Pancreas (tissue), 10 donors: ENCODE results near the gene PHOX2B. TPM values are rescaled to one million over a fixed set of nuclear protein-coding genes. Genes with fewer than 3 reads are reported as not detected.

ENCODE experiments used
- ATAC-seq, 4 donors: fragments of 200-7000 bp; cut with Tn5 transposase; one replicate each; pipeline versions ENCODE4 v1.8.0 to v1.9.1; 2020; ENCODE audit warnings: mild to moderate bottlenecking in 4 of 4, moderate library complexity in 4 of 4
- DNase-seq, 6 donors: peaks; one replicate each; pipeline ENCODE4 v3.0.0-alpha.2; 2020
- FAIRE-seq: peaks from 2 replicates; lab custom pipeline; 2012; peaks lifted over from hg19 to GRCh38; lab: Jason Lieb, UNC
- H3K27ac ChIP-seq, 4 donors: fragments of 200-600 bp; sonication (generic); 1 replicate in 3 of 4; 2 replicates in 1 of 4; pipeline versions ENCODE4 v1.5.0 to v1.8.0; 2020
- H3K27me3 ChIP-seq, 4 donors: fragments of 200-600 bp; one replicate each; pipeline ENCODE4 v1.8.0; 2021
- H3K36me3 ChIP-seq, 3 donors: fragments of 200-600 bp; sonication (generic) in 1 of 3; one replicate each; pipeline versions ENCODE4 v1.5.0 to v1.8.0; 2020 to 2021
- H3K4me1 ChIP-seq, 3 donors: fragments of 200-600 bp; one replicate each; pipeline ENCODE4 v1.8.0; 2021
- H3K4me3 ChIP-seq, 4 donors: fragments of 200-600 bp; sonication (generic) in 2 of 4; one replicate each; pipeline versions ENCODE4 v1.5.0 to v1.8.0; 2020 to 2021
- H3K9me3 ChIP-seq, 4 donors: fragments of 200-600 bp; one replicate each; pipeline ENCODE4 v1.8.0; 2021
- WGBS, 2 donors: extraction: QIAGEN DNeasy Blood & Tissue Kit; methylation state at CpG; one replicate each; pipeline ENCODE4 v1.1.7; 2013; 5-methylcytosine and 5-hydroxymethylcytosine counted together
- intact Hi-C, 3 donors: fragments of 100-400 bp; cut with DNase I; formaldehyde crosslinking; loops; one replicate each; pipeline versions ENCODE4 v1.11.1 to v1.14.2; 2022
- polyA plus RNA-seq, 2 donors: library from polyadenylated mRNA; stranded (reverse); fragments of 200-250 nt; gene quantifications; one replicate each; pipeline ENCODE4 v1.2.3, GENCODE V29; 2013
- total RNA-seq, 6 donors: library from RNA; stranded (reverse); fragmentation: NEBNext Ultra II Directional in 4 of 6; extraction: Animal tissue kit (Norgen Biotek cat#: 25700) in 4 of 6; gene quantifications; one replicate each; pipeline versions ENCODE4 v1.2.1 to v1.2.4, GENCODE V29; 2021 to 2023
- TF ChIP-seq, protein P1 (sequence below), 4 donors: fragments of 200-600 bp; sonication (generic) in 3 of 4; IDR thresholded peaks; one replicate each; pipeline versions ENCODE4 v1.5.0 to v1.8.0; 2021; ENCODE audit warnings: antibody characterized with exemption in 4 of 4
- donor health status: healthy with polysubstance abuse.
- donor health status: DM: no; HTN: no; CAD: no; lungs with moderate emphysema.
- donor health status: DM: no; HTN: no; CAD: no.
- donor health status: control.
- donor health status: control.
- donor health status: Bipolar disorder and iron deficiency.
- donor health status: DM: yes; HTN: yes; CAD: no.
- donor health status: DM: no; HTN: no; CAD: no.
- donor health status: DM: no; HTN: no; CAD: no.
- donor health status: DM: yes; HTN: yes; CAD: no.

Gene PHOX2B
- total and polyA plus RNA-seq, 8 donors, result 0.54 TPM; not detected in 7

DNA sequence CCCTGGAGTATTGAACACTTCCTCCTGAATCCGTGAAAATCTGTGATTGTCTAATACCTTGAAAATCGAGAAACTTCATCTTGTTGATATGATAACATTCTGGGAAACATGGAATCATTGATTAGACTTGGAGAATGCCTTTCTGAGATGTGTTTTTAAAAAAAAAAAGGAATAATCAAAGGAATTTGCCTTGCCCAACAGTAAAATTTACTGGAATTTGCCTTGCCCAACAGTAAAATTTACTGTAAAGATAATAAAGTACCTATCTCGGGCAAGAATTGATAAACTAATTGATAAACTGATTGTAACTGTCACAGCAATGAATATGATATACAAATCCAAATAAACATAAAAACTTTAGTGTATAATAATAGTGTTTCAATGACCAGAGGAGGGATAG is 44.7 kb downstream of the PHOX2B start:
- H3K4me1 ChIP-seq, result no peaks in the 10 kb centered on the region
- FAIRE-seq, result no peak
- H3K27ac ChIP-seq, result no peak overlapping the region
- intact Hi-C loops, result no loop called here
- no peak for DNase-seq
- no peaks in the 10 kb centered on the region for H3K27me3 ChIP-seq
- H3K4me3 ChIP-seq, result no peak overlapping the region
- TF ChIP-seq, protein P1, sequence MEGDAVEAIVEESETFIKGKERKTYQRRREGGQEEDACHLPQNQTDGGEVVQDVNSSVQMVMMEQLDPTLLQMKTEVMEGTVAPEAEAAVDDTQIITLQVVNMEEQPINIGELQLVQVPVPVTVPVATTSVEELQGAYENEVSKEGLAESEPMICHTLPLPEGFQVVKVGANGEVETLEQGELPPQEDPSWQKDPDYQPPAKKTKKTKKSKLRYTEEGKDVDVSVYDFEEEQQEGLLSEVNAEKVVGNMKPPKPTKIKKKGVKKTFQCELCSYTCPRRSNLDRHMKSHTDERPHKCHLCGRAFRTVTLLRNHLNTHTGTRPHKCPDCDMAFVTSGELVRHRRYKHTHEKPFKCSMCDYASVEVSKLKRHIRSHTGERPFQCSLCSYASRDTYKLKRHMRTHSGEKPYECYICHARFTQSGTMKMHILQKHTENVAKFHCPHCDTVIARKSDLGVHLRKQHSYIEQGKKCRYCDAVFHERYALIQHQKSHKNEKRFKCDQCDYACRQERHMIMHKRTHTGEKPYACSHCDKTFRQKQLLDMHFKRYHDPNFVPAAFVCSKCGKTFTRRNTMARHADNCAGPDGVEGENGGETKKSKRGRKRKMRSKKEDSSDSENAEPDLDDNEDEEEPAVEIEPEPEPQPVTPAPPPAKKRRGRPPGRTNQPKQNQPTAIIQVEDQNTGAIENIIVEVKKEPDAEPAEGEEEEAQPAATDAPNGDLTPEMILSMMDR (IDR thresholded peaks at IDR 0.05), result no peak
- H3K9me3 ChIP-seq, result no peaks in the 10 kb centered on the region
- WGBS, 2 donors, result 10 to 14% methylated on average over 3 of the region's 3 CpGs
- no peaks in the 10 kb centered on the region for H3K36me3 ChIP-seq
- ATAC-seq, result no peak

DNA sequence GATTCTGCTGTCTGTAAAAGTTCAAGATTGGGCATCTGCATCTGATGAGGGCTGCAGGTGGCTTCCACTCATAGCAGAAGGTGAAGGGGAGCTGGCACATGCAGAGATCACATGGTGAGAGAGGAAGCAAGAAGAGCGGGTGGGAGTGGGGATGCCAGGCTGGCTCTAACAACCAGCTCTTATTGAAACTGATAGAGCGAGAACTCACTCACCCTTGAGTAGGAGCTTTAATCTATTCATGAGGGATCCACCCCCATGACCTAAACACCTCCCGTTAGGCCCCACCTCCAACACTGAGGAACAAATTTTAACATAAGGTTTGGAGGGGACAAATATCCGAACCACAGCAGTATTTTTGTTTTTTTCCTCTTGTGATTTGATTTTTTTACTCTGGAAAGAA is 45.8 kb downstream of the PHOX2B start:
- no peaks in the 10 kb centered on the region for H3K36me3 ChIP-seq
- ATAC-seq (no peak), FAIRE-seq (no peak), DNase-seq (no peak)
- no peaks in the 10 kb centered on the region for H3K9me3 ChIP-seq
- no peak overlapping the region for H3K4me3 ChIP-seq
- 68 to 80% methylated on average over 4 of the region's 4 CpGs for WGBS, 2 donors
- intact Hi-C loops, result no loop called here
- TF ChIP-seq, protein P1 (IDR thresholded peaks at IDR 0.05), result no peak
- H3K27ac ChIP-seq, result no peak overlapping the region
- H3K4me1 ChIP-seq, result no peaks in the 10 kb centered on the region
- no peaks in the 10 kb centered on the region for H3K27me3 ChIP-seq

GRCh38 chr4:41701983-41702382 is 46.5 kb downstream of the PHOX2B start:
- H3K4me3 ChIP-seq, result no peak overlapping the region
- no peaks in the 10 kb centered on the region for H3K27me3 ChIP-seq
- H3K4me1 ChIP-seq, result no peaks in the 10 kb centered on the region
- no peak overlapping the region for H3K27ac ChIP-seq
- no peaks in the 10 kb centered on the region for H3K36me3 ChIP-seq
- FAIRE-seq (no peak), DNase-seq (no peak), ATAC-seq (no peak)
- no peaks in the 10 kb centered on the region for H3K9me3 ChIP-seq
- TF ChIP-seq, protein P1 (IDR thresholded peaks at IDR 0.05), result no peak
- 48 to 49% methylated on average over 3 of the region's 3 CpGs for WGBS, 2 donors
- intact Hi-C loops, result no loop called here

DNA sequence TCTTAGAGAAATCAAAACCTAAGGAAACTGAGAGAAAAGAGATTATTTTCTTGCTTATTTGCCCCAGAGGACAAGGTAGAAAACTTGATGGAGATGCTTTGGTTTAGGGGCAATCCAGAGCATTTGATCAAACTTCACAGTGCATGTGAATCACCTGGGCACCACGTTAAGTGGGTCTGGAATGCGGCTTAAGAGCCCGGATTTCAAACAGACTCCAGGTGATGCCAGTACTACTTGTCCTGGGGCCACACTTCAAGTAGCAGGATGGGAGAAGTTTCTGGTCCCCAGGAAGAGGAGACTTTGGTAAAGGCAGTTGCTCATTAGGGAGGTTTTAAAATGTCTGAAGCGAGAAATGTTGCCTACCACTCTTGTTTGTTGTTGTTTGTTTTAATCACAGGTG is 51.8 kb downstream of the PHOX2B start:
- FAIRE-seq, result no peak
- Histone ChIP-seq H3K4me1 (no peaks in the 10 kb centered on the region), H3K4me3 (no peak overlapping the region), H3K27me3 (no peaks in the 10 kb centered on the region), H3K36me3 (no peaks in the 10 kb centered on the region), H3K9me3 (no peaks in the 10 kb centered on the region), H3K27ac (no peak overlapping the region)
- no peak for ATAC-seq
- 62 to 63% methylated on average over 4 of the region's 4 CpGs for WGBS, 2 donors
- no peak for DNase-seq
- TF ChIP-seq, protein P1 (IDR thresholded peaks at IDR 0.05), result no peak
- intact Hi-C loops, result no loop called here

DNA sequence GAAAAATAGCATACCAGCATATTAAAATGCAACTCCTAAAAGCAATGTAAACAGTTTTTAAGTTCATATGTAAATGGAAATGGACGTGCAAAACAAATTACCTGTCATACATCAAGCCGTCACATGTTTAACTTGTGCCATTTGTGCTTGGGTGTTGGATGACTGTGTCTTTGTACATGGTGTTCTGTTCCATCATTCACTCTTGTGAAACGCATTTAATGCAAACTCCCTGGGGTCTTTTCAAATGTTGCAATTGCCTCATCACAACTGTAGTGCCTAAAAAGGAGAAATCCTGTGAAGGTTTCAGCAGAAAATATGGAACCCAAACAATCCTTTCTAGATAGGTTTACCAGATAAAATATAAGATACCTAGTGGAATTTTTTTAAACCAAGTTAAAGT is 52.4 kb downstream of the PHOX2B start:
- WGBS, 2 donors, result 77 to 81% methylated on average over 3 of the region's 3 CpGs
- H3K36me3 ChIP-seq, result no peaks in the 10 kb centered on the region
- H3K4me1 ChIP-seq, result no peaks in the 10 kb centered on the region
- no peak for DNase-seq
- intact Hi-C loops, result no loop called here
- no peak for FAIRE-seq
- TF ChIP-seq, protein P1 (IDR thresholded peaks at IDR 0.05), result no peak
- H3K4me3 ChIP-seq, result no peak overlapping the region
- no peak overlapping the region for H3K27ac ChIP-seq
- no peaks in the 10 kb centered on the region for H3K9me3 ChIP-seq
- H3K27me3 ChIP-seq, result no peaks in the 10 kb centered on the region
- ATAC-seq, result no peak

Other genes with a start within 250 kb of the PHOX2B start
- gene LIMCH1, start 210.6 kb downstream of the PHOX2B start, total RNA-seq, result 10 to 100 TPM in 3 of 6 donors, 1 to 10 TPM in 3; 8.8 to 20.7 (median 11.8) TPM
- 10 to 100 TPM in 1 of 2 donors, 1 to 10 TPM in 1; 5.5 to 12.0 TPM for gene LIMCH1, start 210.6 kb downstream of the PHOX2B start, polyA plus RNA-seq
- gene TMEM33, start 186.7 kb upstream of the PHOX2B start, total RNA-seq, result 10 to 100 TPM; 12.6 to 31.4 (median 22.8) TPM
- 1 to 10 TPM; 4.2 to 7.2 TPM for gene TMEM33, start 186.7 kb upstream of the PHOX2B start, polyA plus RNA-seq
- under 1 TPM in 3 of 6 donors, not detected in 3; 0.03 to 0.09 (median 0.06) TPM for gene DCAF4L1, start 233.0 kb upstream of the PHOX2B start, total RNA-seq
- gene DCAF4L1, start 233.0 kb upstream of the PHOX2B start, polyA plus RNA-seq, result under 1 TPM; 0.09 to 0.15 TPM
- 10 to 100 TPM; 18.6 to 31.2 (median 26.9) TPM for gene SLC30A9, start 241.8 kb upstream of the PHOX2B start, total RNA-seq
- gene SLC30A9, start 241.8 kb upstream of the PHOX2B start, polyA plus RNA-seq, result 10 to 100 TPM in 1 of 2 donors, 1 to 10 TPM in 1; 6.2 to 15.1 TPM